ENCODE results near the gene PYROXD2. TPM values are rescaled to one million over a fixed set of nuclear protein-coding genes. Genes with fewer than 3 reads are reported as not detected.

Gene PYROXD2
- total and polyA plus RNA-seq, 2 of the 8 experiments (the other 6 are each of a cell fraction or from before 2014, with no cell fraction given), result 3.2 to 5.4 TPM

DNA sequence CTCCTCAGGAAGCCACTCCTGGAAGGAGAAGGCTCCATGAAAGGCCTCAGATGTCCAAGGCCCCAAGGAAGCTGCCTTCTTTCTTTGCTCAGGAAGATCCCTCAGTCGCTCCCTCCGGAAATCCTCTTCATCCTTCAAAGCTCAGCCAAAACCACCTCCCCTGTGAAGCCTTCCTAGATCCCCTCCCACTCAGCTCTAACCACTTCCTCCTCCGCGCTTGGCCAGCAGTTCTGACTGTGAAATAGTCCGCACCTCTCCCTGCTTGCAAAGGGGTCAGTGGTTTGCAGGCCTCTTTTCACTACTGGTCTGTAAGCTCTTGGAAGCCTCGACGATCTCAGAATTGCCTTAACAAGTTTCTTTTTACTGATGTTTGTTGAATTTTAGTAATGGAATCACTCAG is 23.9 kb downstream of the PYROXD2 start:
- Histone ChIP-seq H3K56ac (replicated peaks; ENCODE audit: insufficient read length, low read depth, low read length) (no peak overlapping the region), H3K23ac (ENCODE audit: insufficient read length) (no peak overlapping the region), H3K14ac (ENCODE audit: insufficient read length) (no peak overlapping the region), H3K4me1 (replicated peaks in 1 of 4; ENCODE audit: control insufficient read depth in 3 of 4, insufficient read depth in 4 of 4, low read length in 3 of 4) (no peaks in the 10 kb centered on the region), H4K20me1 (replicated peaks in 1 of 2; ENCODE audit: control insufficient read depth in 1 of 2, insufficient read depth in 2 of 2, low read length in 2 of 2) (peaks cover 0 to 1% of the 10 kb centered on the region in 2 experiments), H3K4me3 (ENCODE audit: extremely low read depth in 1 of 4, insufficient read depth in 2 of 4, low read depth in 3 of 4, low read length in 4 of 4) (no peak overlapping the region), H2BK20ac (ENCODE audit: low read length) (no peak overlapping the region), H4K5ac (ENCODE audit: insufficient read length, low read depth, low read length) (no peak overlapping the region), H2BK15ac (ENCODE audit: low read length) (no peak overlapping the region), H3K9ac (replicated peaks in 1 of 4; ENCODE audit: extremely low read depth in 1 of 4, low read depth in 3 of 4, low read length in 3 of 4) (no peak overlapping the region), H2BK12ac (ENCODE audit: low read depth, low read length) (no peak overlapping the region), H3K18ac (ENCODE audit: extremely low read depth, low read length) (no peak overlapping the region), H3K79me1 (ENCODE audit: low read depth, low read length) (no peaks in the 10 kb centered on the region), H3K79me2 (ENCODE audit: control insufficient read depth in 1 of 2, insufficient read depth in 2 of 2, low read length in 2 of 2) (no peaks in the 10 kb centered on the region), H2AFZ (ENCODE audit: low read length) (no peak overlapping the region), H2BK5ac (ENCODE audit: low read depth, low read length) (no peak overlapping the region), H4K8ac (ENCODE audit: extremely low read depth, insufficient read depth, low read length) (no peak overlapping the region), H2BK120ac (replicated peaks; ENCODE audit: low read depth, low read length) (no peak overlapping the region), H3K23me2 (ENCODE audit: low read depth, low read length) (no peaks in the 10 kb centered on the region), H3K4ac (replicated peaks; ENCODE audit: insufficient read length, low read depth, low read length) (no peak overlapping the region), H4K91ac (replicated peaks; ENCODE audit: insufficient read length, low read length) (no peak overlapping the region), H3K9me3 (ENCODE audit: insufficient read depth in 2 of 2, low read depth in 1 of 2, low read length in 1 of 2) (no peaks in the 10 kb centered on the region), H2AK5ac (ENCODE audit: low read depth, low read length) (no peak overlapping the region), H3K4me2 (ENCODE audit: insufficient read depth in 1 of 2, low read depth in 2 of 2, low read length in 2 of 2) (no peak overlapping the region), H3K27me3 (replicated peaks in 1 of 4; ENCODE audit: control insufficient read depth in 3 of 4, extremely low read depth in 1 of 4, insufficient read depth in 3 of 4, low read length in 3 of 4) (no peaks in the 10 kb centered on the region), H3K27ac (ENCODE audit: low read depth, low read length) (no peak overlapping the region), H3K36me3 (ENCODE audit: control insufficient read depth in 2 of 4, insufficient read depth in 4 of 4, low read length in 3 of 4) (no peaks in the 10 kb centered on the region)
- POLR2A ChIA-PET (ENCODE audit: partially characterized antibody), result no interaction called here
- FAIRE-seq, result no peak
- TF ChIP-seq RNF2 (IDR thresholded peaks at IDR 0.05; ENCODE audit: borderline replicate concordance, low read depth, low read length, missing control alignments, poor library complexity, severe bottlenecking) (no peak), CEBPB (IDR thresholded peaks at IDR 0.05; ENCODE audit: low read depth, low read length) (no peak), CBX8 (IDR thresholded peaks at IDR 0.05; ENCODE audit: borderline replicate concordance, low read depth, low read length) (no peak), KDM4A (IDR thresholded peaks at IDR 0.05; ENCODE audit: low read depth, low read length, severe bottlenecking) (no peak), SRF (IDR thresholded peaks at IDR 0.05; ENCODE audit: low read depth, low read length) (no peak), KDM5A (IDR thresholded peaks at IDR 0.05; ENCODE audit: low read length) (no peak), MAFK (IDR thresholded peaks at IDR 0.05; ENCODE audit: low read depth, low read length) (no peak), JUND (IDR thresholded peaks at IDR 0.05; ENCODE audit: low read length) (no peak), TEAD4 (IDR thresholded peaks at IDR 0.05; ENCODE audit: low read depth, low read length) (no peak), BACH1 (IDR thresholded peaks at IDR 0.05; ENCODE audit: low read length) (no peak), CHD1 (IDR thresholded peaks at IDR 0.05; ENCODE audit: low read depth, low read length) (no peak), GABPA (IDR thresholded peaks at IDR 0.05; ENCODE audit: borderline replicate concordance, insufficient read depth, low read length) (no peak)
- TF ChIP-seq, protein P1, sequence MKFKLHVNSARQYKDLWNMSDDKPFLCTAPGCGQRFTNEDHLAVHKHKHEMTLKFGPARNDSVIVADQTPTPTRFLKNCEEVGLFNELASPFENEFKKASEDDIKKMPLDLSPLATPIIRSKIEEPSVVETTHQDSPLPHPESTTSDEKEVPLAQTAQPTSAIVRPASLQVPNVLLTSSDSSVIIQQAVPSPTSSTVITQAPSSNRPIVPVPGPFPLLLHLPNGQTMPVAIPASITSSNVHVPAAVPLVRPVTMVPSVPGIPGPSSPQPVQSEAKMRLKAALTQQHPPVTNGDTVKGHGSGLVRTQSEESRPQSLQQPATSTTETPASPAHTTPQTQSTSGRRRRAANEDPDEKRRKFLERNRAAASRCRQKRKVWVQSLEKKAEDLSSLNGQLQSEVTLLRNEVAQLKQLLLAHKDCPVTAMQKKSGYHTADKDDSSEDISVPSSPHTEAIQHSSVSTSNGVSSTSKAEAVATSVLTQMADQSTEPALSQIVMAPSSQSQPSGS (IDR thresholded peaks at IDR 0.05; ENCODE audit: low read length), result no peak
- no peak for DNase-seq (ENCODE audit: low read depth in 1 of 2, low spot score in 2 of 2)
- WGBS, 2 experiments (ENCODE audit: extremely low coverage in 1 of 2, insufficient coverage in 1 of 2, insufficient read length in 1 of 2, insufficient replicate concordance in 2 of 2, low coverage in 1 of 2, low lambda C conversion rate in 2 of 2, missing lambda C conversion rate in 1 of 2), result 92% methylated on average over 5 of the region's 7 CpGs; no CpG with 5 or more reads in 1 of the 2 experiments
- CTCF ChIA-PET (ENCODE audit: partially characterized antibody), result interaction anchor here (0.7 to 1.4 kb wide), 3 partner anchors 9 to 82 kb away, joined by 3 to 4 read pairs (median 4); no protein-coding TSS in a partner anchor

Data from H1 (cell line).